ENCODE measurements around the gene ELL2. TPM values are rescaled to one million over a fixed set of nuclear protein-coding genes. Genes with fewer than 3 reads are reported as not detected.

The ELL2 gene
- polyA plus RNA-seq, 1 of the 3 experiments (the other 2 are of a cell fraction) = 18.4 TPM

GRCh38 chr5:95939465-95939864 is 22.2 kb downstream of the ELL2 start:
- H4K20me1 ChIP-seq (ENCODE audit: insufficient read depth) = peaks cover 78% of the 10 kb centered on the region
- H2AFZ ChIP-seq (ENCODE audit: low read depth) = no peak overlapping the region

GRCh38 chr5:95938766-95939165 is 22.9 kb downstream of the ELL2 start:
- Histone ChIP-seq H3K9me3 (no peaks in the 10 kb centered on the region), H3K4me2 (no peak overlapping the region), H3K27me3 (ENCODE audit: insufficient read depth) (no peaks in the 10 kb centered on the region), H2AFZ (ENCODE audit: low read depth) (no peak overlapping the region), H3F3A (replicated peaks; ENCODE audit: insufficient read depth) (peaks cover 18% of the 10 kb centered on the region), H3K9ac (no peak overlapping the region), H3K9me2 (no peaks in the 10 kb centered on the region), H3K4me1 (ENCODE audit: control insufficient read depth in 1 of 2, insufficient read depth in 2 of 2, low read depth in 1 of 2, low read length in 1 of 2) (peaks cover 0 to 16% of the 10 kb centered on the region in 2 experiments; a peak in 3 of 4 replicates), H3K4me3 (ENCODE audit: low read depth in 2 of 2, low read length in 1 of 2) (no peak overlapping the region), H3K36me3 (replicated peaks in 1 of 2; ENCODE audit: control insufficient read depth in 1 of 2, insufficient read depth in 2 of 2, low read length in 1 of 2) (peaks cover 17 to 50% of the 10 kb centered on the region in 2 experiments), H3K27ac (ENCODE audit: low read depth in 2 of 2, low read length in 1 of 2) (no peak overlapping the region), H4K20me1 (ENCODE audit: insufficient read depth) (peaks cover 81% of the 10 kb centered on the region), H3K79me2 (ENCODE audit: insufficient read depth) (peaks cover 99% of the 10 kb centered on the region)
- WGBS (ENCODE audit: low lambda C conversion rate) = 95% methylated on average over 1 of the region's 1 CpG
- POLR2A ChIA-PET = no interaction called here
- CTCF ChIA-PET = no interaction called here
- no peak for TF ChIP-seq ZBTB33 (IDR thresholded peaks at IDR 0.05; ENCODE audit: borderline replicate concordance, low read depth)
- TF ChIP-seq RXRA (IDR thresholded peaks at IDR 0.05; ENCODE audit: borderline replicate concordance, low read depth) = no peak
- TF ChIP-seq SIN3A (IDR thresholded peaks at IDR 0.05; ENCODE audit: borderline replicate concordance, low read depth, low read length) = no peak
- no peak for TF ChIP-seq CHD2 (IDR thresholded peaks at IDR 0.05; ENCODE audit: low read length, partially characterized antibody)
- TF ChIP-seq PBX3 (IDR thresholded peaks at IDR 0.05) = no peak
- no peak for TF ChIP-seq EZH2phosphoT487 (IDR thresholded peaks at IDR 0.05; ENCODE audit: borderline replicate concordance, low read depth)
- no peak for TF ChIP-seq FOSL2 (IDR thresholded peaks at IDR 0.05; ENCODE audit: borderline replicate concordance, low read depth)
- no peak for DNase-seq

More at GRCh38 chr5:95939465-95939864, 22.2 kb downstream of the ELL2 start:
- 82% methylated on average over 1 of the region's 1 CpG for WGBS (ENCODE audit: low lambda C conversion rate)
- peaks cover 18% of the 10 kb centered on the region for H3F3A ChIP-seq (replicated peaks; ENCODE audit: insufficient read depth)
- no peaks in the 10 kb centered on the region for H3K9me2 ChIP-seq
- H3K27me3 ChIP-seq (ENCODE audit: insufficient read depth) = no peaks in the 10 kb centered on the region
- DNase-seq = no peak
- peaks cover 17 to 54% of the 10 kb centered on the region in 2 experiments for H3K36me3 ChIP-seq (replicated peaks in 1 of 2; ENCODE audit: control insufficient read depth in 1 of 2, insufficient read depth in 2 of 2, low read length in 1 of 2)
- H3K9ac ChIP-seq = no peak overlapping the region
- ChIA-PET POLR2A (no interaction called here), CTCF (no interaction called here)
- no peaks in the 10 kb centered on the region for H3K9me3 ChIP-seq
- peaks cover 0 to 16% of the 10 kb centered on the region in 2 experiments; a peak in 3 of 4 replicates for H3K4me1 ChIP-seq (ENCODE audit: control insufficient read depth in 1 of 2, insufficient read depth in 2 of 2, low read depth in 1 of 2, low read length in 1 of 2)
- peaks cover 99% of the 10 kb centered on the region for H3K79me2 ChIP-seq (ENCODE audit: insufficient read depth)
- H3K4me2 ChIP-seq = no peak overlapping the region
- H3K4me3 ChIP-seq (ENCODE audit: low read depth in 2 of 2, low read length in 1 of 2) = no peak overlapping the region
- no peak for TF ChIP-seq MXI1 (IDR thresholded peaks at IDR 0.05; ENCODE audit: low read depth, low read length)
- TF ChIP-seq SIN3A (IDR thresholded peaks at IDR 0.05; ENCODE audit: borderline replicate concordance, low read depth, low read length) = no peak
- no peak for TF ChIP-seq RCOR1 (IDR thresholded peaks at IDR 0.05; ENCODE audit: low read length)
- TF ChIP-seq RFX5 (IDR thresholded peaks at IDR 0.05; ENCODE audit: low read length) = no peak
- no peak for TF ChIP-seq GATA2 (CRISPR knock-in tag; IDR thresholded peaks at IDR 0.05)
- no peak for TF ChIP-seq CHD2 (IDR thresholded peaks at IDR 0.05; ENCODE audit: low read length, partially characterized antibody)
- TF ChIP-seq EZH2phosphoT487 (IDR thresholded peaks at IDR 0.05; ENCODE audit: borderline replicate concordance, low read depth) = no peak
- no peak for TF ChIP-seq GABPA (IDR thresholded peaks at IDR 0.05; ENCODE audit: low read depth)
- TF ChIP-seq USF1 (IDR thresholded peaks at IDR 0.05; ENCODE audit: borderline replicate concordance, low read depth) = no peak
- TF ChIP-seq ELF1 (IDR thresholded peaks at IDR 0.05) = no peak
- no peak for TF ChIP-seq SMC3 (IDR thresholded peaks at IDR 0.05; ENCODE audit: low read depth, low read length)
- no peak overlapping the region for H3K27ac ChIP-seq (ENCODE audit: low read depth in 2 of 2, low read length in 1 of 2)

Data from SK-N-SH (cell line).